ENCODE results near the gene LIAS.

LIAS gene

GRCh38 chr4:39467464-39467863 lies 8.6 kb downstream of the LIAS start:
- Mint-ChIP-seq H3K4me1 (ENCODE audit: low read depth) (peaks cover 10% of the 10 kb centered on the region), H3K4me3 (no peak overlapping the region), H3K9me3 (no peaks in the 10 kb centered on the region), H3K27ac (no peak overlapping the region), H3K36me3 (ENCODE audit: low read depth) (peaks cover 26% of the 10 kb centered on the region), H3K27me3 (ENCODE audit: low read depth) (no peaks in the 10 kb centered on the region)
- DNase-seq (ENCODE audit: low spot score): no peak

DNA sequence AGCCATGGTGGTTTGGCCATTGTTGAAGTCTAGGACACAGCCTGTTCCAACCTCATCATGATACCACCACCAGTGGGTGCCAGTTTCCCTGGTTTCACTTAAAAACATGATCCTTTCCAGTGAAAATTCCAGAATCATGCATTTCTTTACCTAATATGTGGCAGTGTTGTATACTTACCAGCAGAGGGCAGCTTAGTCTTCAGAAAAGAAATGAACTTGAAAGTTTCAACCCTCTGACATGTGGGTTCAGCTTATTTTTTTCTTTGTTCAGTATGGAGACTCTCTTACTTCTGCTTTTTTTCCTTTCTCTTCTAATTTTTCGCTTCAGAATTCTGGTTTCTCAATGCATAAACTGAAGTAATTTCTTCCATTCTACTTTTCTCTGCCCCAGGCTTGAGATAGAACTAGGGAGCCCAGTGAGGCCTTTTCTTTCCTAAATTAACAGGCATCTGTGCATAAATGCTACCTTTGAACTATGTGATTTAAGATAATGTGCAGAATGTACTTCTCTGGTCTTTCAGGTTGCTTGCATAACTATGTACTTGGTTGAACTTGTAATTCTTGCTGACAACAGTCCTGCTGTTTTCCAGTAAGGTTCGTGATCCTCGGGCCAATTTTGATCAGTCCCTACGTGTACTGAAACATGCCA lies 10.7 kb downstream of the LIAS start:
- no peak for DNase-seq (ENCODE audit: low spot score)
- peaks cover 21% of the 10 kb centered on the region for H3K36me3 Mint-ChIP-seq (ENCODE audit: low read depth)
- no peaks in the 10 kb centered on the region for H3K9me3 Mint-ChIP-seq
- H3K4me3 Mint-ChIP-seq: no peak overlapping the region
- H3K4me1 Mint-ChIP-seq (ENCODE audit: low read depth): peaks cover 10% of the 10 kb centered on the region
- no peaks in the 10 kb centered on the region for H3K27me3 Mint-ChIP-seq (ENCODE audit: low read depth)
- peak overlapping the region; percentile 26 for H3K27ac Mint-ChIP-seq

- Mint-ChIP-seq H3K27ac (no peak overlapping the region), H3K9me3 (no peaks in the 10 kb centered on the region), H3K4me1 (ENCODE audit: low read depth) (peaks cover 5% of the 10 kb centered on the region), H3K27me3 (ENCODE audit: low read depth) (no peaks in the 10 kb centered on the region), H3K4me3 (no peak overlapping the region), H3K36me3 (ENCODE audit: low read depth) (peaks cover 15% of the 10 kb centered on the region)
- no peak for DNase-seq (ENCODE audit: low spot score)
Observed at GRCh38 chr4:39470402-39470801, 11.5 kb downstream of the LIAS start.

- DNase-seq (ENCODE audit: low spot score): no peak
- H3K9me3 Mint-ChIP-seq: no peaks in the 10 kb centered on the region
- no peak overlapping the region for H3K4me3 Mint-ChIP-seq
- H3K27ac Mint-ChIP-seq: no peak overlapping the region
- no peaks in the 10 kb centered on the region for H3K27me3 Mint-ChIP-seq (ENCODE audit: low read depth)
- H3K36me3 Mint-ChIP-seq (ENCODE audit: low read depth): peaks cover 11% of the 10 kb centered on the region
- H3K4me1 Mint-ChIP-seq (ENCODE audit: low read depth): peaks cover 5% of the 10 kb centered on the region
Observed at GRCh38 chr4:39472396-39472795, 13.5 kb downstream of the LIAS start.

DNA sequence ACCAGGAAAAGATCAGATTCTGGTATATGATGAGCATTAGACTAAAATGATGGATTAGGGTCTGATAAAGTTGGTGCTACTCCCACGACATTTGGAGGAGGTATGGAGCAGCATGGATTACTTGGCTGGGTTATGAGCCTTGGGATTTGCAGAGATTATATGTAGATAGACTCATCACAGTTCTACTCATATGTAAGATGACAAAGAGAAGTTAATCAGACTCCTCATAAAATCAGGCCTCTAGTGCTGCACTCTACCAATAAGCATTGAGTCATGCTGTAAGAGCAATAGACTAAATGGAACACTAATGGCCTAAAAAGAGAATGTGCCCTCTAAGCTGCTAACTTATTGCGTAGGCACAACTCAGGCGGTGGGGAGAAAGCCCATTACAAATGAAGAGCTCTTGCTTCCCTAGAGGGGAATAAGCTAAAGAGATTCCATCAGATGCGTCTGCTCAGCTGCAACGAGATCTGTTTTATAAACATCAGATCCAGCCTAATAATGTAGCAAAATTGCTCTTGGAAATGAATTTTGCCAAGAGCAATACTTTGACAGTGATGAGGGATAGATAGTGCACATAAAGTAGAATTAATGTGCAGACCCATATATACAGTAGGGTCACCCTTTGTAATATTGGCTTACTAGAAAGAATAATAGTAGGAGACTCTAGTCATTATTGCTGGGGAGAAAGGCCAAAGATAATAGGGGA lies 17.5 kb downstream of the LIAS start:
- Mint-ChIP-seq H3K4me3 (no peak overlapping the region), H3K9me3 (no peaks in the 10 kb centered on the region), H3K27me3 (ENCODE audit: low read depth) (no peaks in the 10 kb centered on the region), H3K36me3 (ENCODE audit: low read depth) (peaks cover 3% of the 10 kb centered on the region), H3K27ac (no peak overlapping the region), H3K4me1 (ENCODE audit: low read depth) (no peaks in the 10 kb centered on the region)
- DNase-seq (ENCODE audit: low spot score): no peak

DNA sequence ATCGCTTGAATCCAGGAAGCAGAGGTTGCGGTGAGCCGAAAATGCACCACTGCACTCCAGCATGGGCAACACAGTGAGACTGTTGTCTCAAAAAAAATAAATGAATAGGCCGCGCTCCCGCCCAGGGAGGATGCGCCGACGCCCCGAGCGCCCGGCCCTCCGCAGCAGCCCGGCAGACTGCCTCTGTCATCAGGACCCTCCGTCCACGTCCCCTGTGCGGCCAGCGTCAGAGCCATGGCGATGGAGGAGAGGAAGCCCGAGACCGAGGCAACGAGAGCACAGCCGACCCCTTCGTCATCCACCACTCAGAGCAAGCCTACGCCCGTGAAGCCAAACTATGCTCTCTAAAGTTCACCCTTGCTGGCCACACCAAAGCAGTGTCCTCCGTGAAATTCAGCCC lies 21.4 kb downstream of the LIAS start:
- H3K4me3 Mint-ChIP-seq: no peak overlapping the region

GRCh38 chr4:39480902-39481695 lies 22.2 kb downstream of the LIAS start:
- Mint-ChIP-seq H3K4me1 (ENCODE audit: low read depth) (no peaks in the 10 kb centered on the region), H3K9me3 (no peaks in the 10 kb centered on the region), H3K27ac (no peak overlapping the region)

More for the DNA sequence above, 21.4 kb downstream of the LIAS start:
- H3K27ac Mint-ChIP-seq: no peak overlapping the region
- H3K27me3 Mint-ChIP-seq (ENCODE audit: low read depth): no peaks in the 10 kb centered on the region
- no peaks in the 10 kb centered on the region for H3K36me3 Mint-ChIP-seq (ENCODE audit: low read depth)
- no peaks in the 10 kb centered on the region for H3K9me3 Mint-ChIP-seq
- DNase-seq (ENCODE audit: low spot score): no peak
- no peaks in the 10 kb centered on the region for H3K4me1 Mint-ChIP-seq (ENCODE audit: low read depth)

DNA sequence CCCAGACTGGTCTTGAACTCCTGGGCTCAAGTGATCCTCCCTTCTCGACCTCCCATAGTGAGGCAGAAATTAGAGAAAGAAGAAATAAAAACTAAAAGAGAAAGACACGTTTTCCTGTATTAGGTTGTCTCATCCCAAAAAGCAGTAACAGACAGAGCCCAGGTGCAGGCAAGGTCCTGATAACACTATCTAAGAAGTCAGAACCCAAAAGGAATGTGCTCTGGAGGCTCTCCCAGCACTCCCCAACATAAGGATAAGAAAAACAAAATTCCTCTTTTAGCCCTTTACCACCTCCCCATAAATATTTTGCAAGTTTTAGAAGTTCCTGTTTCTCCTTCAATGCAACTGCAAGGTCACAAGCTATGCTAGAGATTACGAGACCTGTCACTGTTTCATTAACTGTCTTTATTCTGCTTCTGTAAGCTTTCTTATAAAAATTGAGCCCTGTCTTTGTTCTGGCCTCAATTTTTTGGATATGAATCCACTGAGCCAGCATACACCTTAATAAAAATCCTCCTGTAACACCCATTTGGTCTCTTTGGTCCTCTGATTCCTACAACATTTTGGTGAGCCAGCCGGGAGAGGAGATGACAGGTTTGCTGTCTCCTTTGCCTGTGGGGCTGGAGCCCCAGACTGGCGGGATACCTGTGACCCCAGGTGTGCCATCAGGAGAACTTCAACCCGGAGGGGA lies 25.9 kb downstream of the LIAS start:
- Mint-ChIP-seq H3K4me1 (ENCODE audit: low read depth) (no peaks in the 10 kb centered on the region), H3K36me3 (ENCODE audit: low read depth) (no peaks in the 10 kb centered on the region), H3K9me3 (no peaks in the 10 kb centered on the region), H3K27ac (no peak overlapping the region), H3K27me3 (ENCODE audit: low read depth) (peaks cover 2% of the 10 kb centered on the region), H3K4me3 (no peak overlapping the region)
- DNase-seq (ENCODE audit: low spot score): no peak

More at GRCh38 chr4:39480902-39481695, 22.2 kb downstream of the LIAS start:
- Mint-ChIP-seq H3K27me3 (ENCODE audit: low read depth) (no peaks in the 10 kb centered on the region), H3K4me3 (no peak overlapping the region), H3K36me3 (ENCODE audit: low read depth) (no peaks in the 10 kb centered on the region)
- no peak for DNase-seq (ENCODE audit: low spot score)

GRCh38 chr4:39486221-39486804 lies 27.5 kb downstream of the LIAS start:
- Mint-ChIP-seq H3K27me3 (ENCODE audit: low read depth) (peaks cover 2% of the 10 kb centered on the region), H3K27ac (no peak overlapping the region), H3K4me1 (ENCODE audit: low read depth) (no peaks in the 10 kb centered on the region), H3K9me3 (no peaks in the 10 kb centered on the region), H3K36me3 (ENCODE audit: low read depth) (no peaks in the 10 kb centered on the region), H3K4me3 (no peak overlapping the region)
- DNase-seq (ENCODE audit: low spot score): no peak

- no peak overlapping the region for H3K27ac Mint-ChIP-seq
- H3K27me3 Mint-ChIP-seq (ENCODE audit: low read depth): peaks cover 2% of the 10 kb centered on the region
- no peaks in the 10 kb centered on the region for H3K4me1 Mint-ChIP-seq (ENCODE audit: low read depth)
- H3K4me3 Mint-ChIP-seq: no peak overlapping the region
- no peak for DNase-seq (ENCODE audit: low spot score)
- no peaks in the 10 kb centered on the region for H3K9me3 Mint-ChIP-seq
- no peaks in the 10 kb centered on the region for H3K36me3 Mint-ChIP-seq (ENCODE audit: low read depth)
Observed at GRCh38 chr4:39490322-39490721, 31.5 kb downstream of the LIAS start.

GRCh38 chr4:39494354-39494753 lies 35.5 kb downstream of the LIAS start:
- Mint-ChIP-seq H3K27ac (no peak overlapping the region), H3K27me3 (ENCODE audit: low read depth) (peaks cover 5% of the 10 kb centered on the region), H3K36me3 (ENCODE audit: low read depth) (peaks cover 3% of the 10 kb centered on the region), H3K4me1 (ENCODE audit: low read depth) (no peaks in the 10 kb centered on the region), H3K4me3 (no peak overlapping the region), H3K9me3 (no peaks in the 10 kb centered on the region)
- no peak for DNase-seq (ENCODE audit: low spot score)

DNA sequence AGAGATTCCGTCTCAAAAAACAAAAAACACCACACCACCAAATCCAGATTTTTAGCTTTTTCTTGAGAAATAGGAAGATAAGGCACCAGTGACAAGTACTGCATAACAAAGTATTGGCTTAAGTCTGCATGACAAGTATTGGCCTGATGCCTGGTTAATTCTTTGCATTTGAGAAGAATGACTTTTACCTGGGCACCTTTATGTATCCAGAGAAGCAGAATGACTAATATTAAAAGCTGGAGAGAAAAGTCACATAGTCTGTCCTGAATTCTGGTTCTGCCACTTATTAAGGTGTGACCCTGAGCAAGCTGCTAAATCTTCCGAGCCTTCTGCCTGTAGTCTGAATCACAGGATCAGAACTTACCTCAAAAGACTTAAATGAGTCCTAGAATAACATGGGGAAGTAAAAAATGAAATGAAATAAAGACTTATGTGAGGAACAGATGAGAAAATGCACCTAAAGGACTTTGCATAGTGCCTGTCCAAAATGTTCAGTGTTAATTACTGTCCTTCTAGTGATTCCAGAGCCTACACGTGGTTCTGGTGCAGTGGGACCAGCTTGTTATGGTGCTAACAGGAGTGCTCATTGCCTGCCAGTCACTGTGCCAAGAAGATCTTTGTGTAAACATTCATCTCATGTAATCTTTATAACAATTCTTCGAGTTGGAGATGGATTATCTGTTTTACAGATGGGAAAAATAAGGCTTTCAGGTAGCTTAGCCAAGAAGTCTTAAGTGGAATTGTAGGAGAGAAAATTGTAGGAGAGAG lies 36.8 kb downstream of the LIAS start:
- Mint-ChIP-seq H3K9me3 (no peaks in the 10 kb centered on the region), H3K4me1 (ENCODE audit: low read depth) (no peaks in the 10 kb centered on the region), H3K36me3 (ENCODE audit: low read depth) (peaks cover 6% of the 10 kb centered on the region), H3K27ac (no peak overlapping the region), H3K4me3 (no peak overlapping the region), H3K27me3 (ENCODE audit: low read depth) (peaks cover 5% of the 10 kb centered on the region)
- DNase-seq (ENCODE audit: low spot score): no peak

All from T-helper 2 cell treated with Interferon-gamma antibody and Interleukin-4, amounts not matched to agents 5 μg/mL and 100 μg/mL, for 36 hours (primary cell).